GM12878 (cell line): Measurements from ENCODE around the gene COPS8. TPM values are rescaled to one million over a fixed set of nuclear protein-coding genes. Genes with fewer than 3 reads are reported as not detected.

Experiments
- ATAC-seq: fragments of 200-7000 bp; cut with Tn5 transposase; 3 replicates; pipeline ENCODE4 v1.9.1; 2020; ENCODE audit warnings: mild to moderate bottlenecking, moderate library complexity
- BruUV-seq: library from RNA; stranded (reverse); fragments of 400-500 nt; replicated peaks from 2 replicates; lab custom pipeline; 2021; lab: Mats Ljungman, UMichigan
- CTCF ChIA-PET: fragments of 300-600 bp; sonication (Branson Sonifier 250); formaldehyde crosslinking; extraction: SDS; loops from one replicate; lab custom pipeline; 2021; ENCODE audit warnings: inconsistent platforms; lab: Yijun Ruan, JAX
- POLR2A ChIA-PET: fragments of 350-600 bp; formaldehyde crosslinking; extraction: SDS; loops from one replicate; lab custom pipeline; 2021; ENCODE audit warnings: inconsistent platforms; lab: Charles Lee
- RAD21 ChIA-PET: fragments of 300-600 bp; sonication (Branson Sonifier 250); formaldehyde crosslinking; loops from one replicate; lab custom pipeline; 2023; ENCODE audit warnings: antibody characterized with exemption; ENCODE audit not compliant: unreplicated experiment; lab: Charles Lee
- SMC1A ChIA-PET: fragments of 300-600 bp; sonication (Branson Sonifier 250); formaldehyde crosslinking; loops from one replicate; lab custom pipeline; 2023; ENCODE audit not compliant: unreplicated experiment, uncharacterized antibody; lab: Charles Lee
- DNase-seq: peaks from one replicate; pipeline ENCODE4 v3.0.0-alpha.2; 2011; ENCODE audit warnings: low read depth, low spot score
- FAIRE-seq: peaks from 3 replicates; lab custom pipeline; 2011; peaks lifted over from hg19 to GRCh38; lab: Jason Lieb, UNC
- H2AFZ ChIP-seq: 2 replicates; pipeline ENCODE4 v1.6.0; 2011; ENCODE audit warnings: low read depth, low read length, control low read depth; ENCODE audit not compliant: control insufficient read depth
- H3K27ac ChIP-seq: 2 replicates; pipeline ENCODE4 v1.5.1; 2011; ENCODE audit warnings: control low read depth; ENCODE audit not compliant: control insufficient read depth, insufficient read depth
- H3K27me3 ChIP-seq, 2 experiments: replicated peaks in 1 of 2; 2 replicates each; pipeline versions ENCODE4 v1.6.0 to v1.6.1; 2011; ENCODE audit warnings: low read length in 1 of 2; ENCODE audit not compliant: control insufficient read depth in 2 of 2, insufficient read depth in 2 of 2
- H3K36me3 ChIP-seq, 2 experiments: 2 replicates each; pipeline ENCODE4 v1.5.1; 2011; ENCODE audit warnings: low read length in 1 of 2; ENCODE audit not compliant: control insufficient read depth in 2 of 2, insufficient read depth in 2 of 2
- H3K4me1 ChIP-seq: 2 replicates; pipeline ENCODE4 v1.6.1; 2011; ENCODE audit warnings: mild to moderate bottlenecking, low read length, moderate library complexity, mixed read lengths; ENCODE audit not compliant: control insufficient read depth, insufficient read depth
- H3K4me2 ChIP-seq: 2 replicates; pipeline ENCODE4 v1.6.0; 2011; ENCODE audit warnings: control low read depth; ENCODE audit not compliant: control insufficient read depth, insufficient read depth
- H3K4me3 ChIP-seq: fragments of 200-600 bp; sonication (generic); 2 replicates; pipeline ENCODE4 v1.5.1; 2016
- H3K79me2 ChIP-seq: 2 replicates; pipeline ENCODE4 v1.6.0; 2011; ENCODE audit warnings: low read length; ENCODE audit not compliant: control insufficient read depth, insufficient read depth
- H3K9ac ChIP-seq: 2 replicates; pipeline ENCODE4 v1.8.0; 2011; ENCODE audit warnings: low read length, control low read depth, mixed read lengths; ENCODE audit not compliant: control insufficient read depth, insufficient read depth
- H3K9me3 ChIP-seq: replicated peaks from 3 replicates; pipeline ENCODE4 v1.5.1; 2011; ENCODE audit warnings: mild to moderate bottlenecking, low read length; ENCODE audit not compliant: control insufficient read depth, insufficient read depth
- H4K20me1 ChIP-seq: 2 replicates; pipeline ENCODE4 v1.6.0; 2011; ENCODE audit not compliant: control insufficient read depth, insufficient read depth
- NKRF ChIP-seq: fragments of 450-650 bp; conservative IDR thresholded peaks from 2 replicates; pipeline ENCODE4 v1.6.1; 2017; ENCODE audit warnings: mild to moderate bottlenecking, moderate library complexity
- NR2C2 ChIP-seq: IDR thresholded peaks from 2 replicates; pipeline ENCODE4 v1.6.1; 2011; ENCODE audit warnings: borderline replicate concordance, low read depth; ENCODE audit not compliant: control insufficient read depth, insufficient read length
- POLR2AphosphoS5 ChIP-seq: IDR thresholded peaks from 2 replicates; pipeline ENCODE4 v1.6.1; 2011; ENCODE audit warnings: mild to moderate bottlenecking, low read length, inconsistent platforms
- SMARCA5 ChIP-seq: fragments of 450-650 bp; IDR thresholded peaks from 2 replicates; pipeline ENCODE4 v1.6.1; 2017; ENCODE audit warnings: mild to moderate bottlenecking
- ZBTB11 ChIP-seq: fragments of 450-650 bp; formaldehyde crosslinking; IDR thresholded peaks from 2 replicates; pipeline ENCODE4 v1.5.0; 2022; ENCODE audit warnings: mild to moderate bottlenecking, missing genetic modification characterization
- ZNF274 ChIP-seq: IDR thresholded peaks from one replicate; pipeline ENCODE4 v1.8.0; 2011; ENCODE audit not compliant: insufficient read length, insufficient read depth
- ZZZ3 ChIP-seq: IDR thresholded peaks from 2 replicates; pipeline ENCODE4 v1.6.1; 2011; ENCODE audit warnings: low read depth; ENCODE audit not compliant: control insufficient read depth, insufficient read length
- WGBS: methylation state at CpG from one replicate; pipeline ENCODE4 v1.1.6; 2016; ENCODE audit warnings: low lambda C conversion rate; ENCODE audit not compliant: insufficient replicate concordance, insufficient coverage; ENCODE audit errors: missing lambda C conversion rate; 5-methylcytosine and 5-hydroxymethylcytosine counted together
- in situ Hi-C: fragments of 300-500 bp; cut with MboI; formaldehyde crosslinking; loops from 9 replicates; pipeline ENCODE4 v1.14.3; 2018; ENCODE audit warnings: mixed read lengths
- intact Hi-C: fragments of 100-400 bp; cut with micrococcal nuclease; formaldehyde crosslinking; loops from one replicate; pipeline ENCODE4 v1.14.2; 2022; ENCODE audit not compliant: unreplicated experiment
- polyA plus RNA-seq, 11 experiments: library from polyadenylated mRNA; depleted of rRNA in 4 of 11; unstranded in 6 of 11; stranded (reverse) in 5 of 11; fragments of >200 nt; fragmentation: Nextera tagmentation in 4 of 11; fragmentation: Illumina TruSeq in 1 of 11; extraction: Ambion mirVana in 4 of 11; extraction: Trizol in 1 of 11; gene quantifications; 1 replicate in 1 of 11; 2 replicates in 10 of 11; pipeline versions ENCODE4 v1.2.1 to v1.2.3, GENCODE V29; 2011 to 2016; ENCODE audit warnings: inconsistent platforms in 2 of 11, missing spikeins in 2 of 11, low read depth in 1 of 11
- total RNA-seq, 4 experiments: library from RNA; depleted of rRNA in 3 of 4; stranded (reverse); fragments of >200 nt in 3 of 4; fragmentation: Illumina TruSeq in 1 of 4; extraction: Trizol in 1 of 4; gene quantifications; 2 replicates each; pipeline versions ENCODE4 v1.2.1 to v1.2.3, GENCODE V29; 2013 to 2021

Gene COPS8
- total and polyA plus RNA-seq, 10 of the 15 experiments (the other 5 are each of a cell fraction or from before 2014, with no cell fraction given): 44.0 to 134 (median 107) TPM

GRCh38 chr2:237115870-237116269, 30.2 kb downstream of the COPS8 start:
- FAIRE-seq (no peak), ATAC-seq (no peak), DNase-seq (no peak)
- Histone ChIP-seq H4K20me1 (no peaks in the 10 kb centered on the region), H3K4me3 (no peak overlapping the region), H3K4me1 (no peaks in the 10 kb centered on the region), H3K9ac (no peak overlapping the region), H3K27me3 (no peaks in the 10 kb centered on the region), H3K4me2 (no peak overlapping the region), H3K27ac (no peak overlapping the region), H2AFZ (no peak overlapping the region), H3K36me3 (no peaks in the 10 kb centered on the region), H3K9me3 (no peaks in the 10 kb centered on the region), H3K79me2 (no peaks in the 10 kb centered on the region)
- CTCF ChIA-PET: no interaction called here
- intact Hi-C loops: no loop called here
- WGBS: 78% methylated on average over 3 of the region's 3 CpGs
- no peak for TF ChIP-seq NR2C2
- TF ChIP-seq POLR2AphosphoS5: no peak
- TF ChIP-seq SMARCA5: no peak
- no peak for TF ChIP-seq NKRF
- TF ChIP-seq ZBTB11 (CRISPR knock-in tag): no peak
- TF ChIP-seq ZZZ3: no peak
- TF ChIP-seq ZNF274: no peak
- SMC1A ChIA-PET: no interaction called here
- POLR2A ChIA-PET: no interaction called here
- no TSS peak for BruUV-seq
- RAD21 ChIA-PET: no interaction called here
- in situ Hi-C loops: no loop called here
